Fibroblast of lung (primary cell): ENCODE data around the gene NANOG.
"Not testable (repeated sequence)": the region's sequence is repeated elsewhere in the genome, so short reads cannot be mapped to it uniquely, and the experiment has no call there.

Experiments
- EZH2 ChIP-seq: IDR thresholded peaks from 2 replicates; pipeline ENCODE4 v1.5.1; 2012; ENCODE audit warnings: low read length, control low read depth, mild to moderate bottlenecking; ENCODE audit errors: missing control alignments
- TF ChIP-seq, protein P1 (sequence below), 2 donors: IDR thresholded peaks in 1 of 2; conservative IDR thresholded peaks in 1 of 2; 1 replicate in 1 of 2; 2 replicates in 1 of 2; pipeline ENCODE4 v1.5.1; 2011 to 2012; ENCODE audit warnings: low read length in 2 of 2, control low read depth in 1 of 2, inconsistent platforms in 1 of 2, low read depth in 1 of 2, mild to moderate bottlenecking in 1 of 2

GRCh38 chr12:7798750-7799308 lies 9.6 kb downstream of the NANOG start:
- TF ChIP-seq, protein P1, sequence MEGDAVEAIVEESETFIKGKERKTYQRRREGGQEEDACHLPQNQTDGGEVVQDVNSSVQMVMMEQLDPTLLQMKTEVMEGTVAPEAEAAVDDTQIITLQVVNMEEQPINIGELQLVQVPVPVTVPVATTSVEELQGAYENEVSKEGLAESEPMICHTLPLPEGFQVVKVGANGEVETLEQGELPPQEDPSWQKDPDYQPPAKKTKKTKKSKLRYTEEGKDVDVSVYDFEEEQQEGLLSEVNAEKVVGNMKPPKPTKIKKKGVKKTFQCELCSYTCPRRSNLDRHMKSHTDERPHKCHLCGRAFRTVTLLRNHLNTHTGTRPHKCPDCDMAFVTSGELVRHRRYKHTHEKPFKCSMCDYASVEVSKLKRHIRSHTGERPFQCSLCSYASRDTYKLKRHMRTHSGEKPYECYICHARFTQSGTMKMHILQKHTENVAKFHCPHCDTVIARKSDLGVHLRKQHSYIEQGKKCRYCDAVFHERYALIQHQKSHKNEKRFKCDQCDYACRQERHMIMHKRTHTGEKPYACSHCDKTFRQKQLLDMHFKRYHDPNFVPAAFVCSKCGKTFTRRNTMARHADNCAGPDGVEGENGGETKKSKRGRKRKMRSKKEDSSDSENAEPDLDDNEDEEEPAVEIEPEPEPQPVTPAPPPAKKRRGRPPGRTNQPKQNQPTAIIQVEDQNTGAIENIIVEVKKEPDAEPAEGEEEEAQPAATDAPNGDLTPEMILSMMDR (conservative IDR thresholded peaks at IDR 0.05 in 1 of 2, IDR thresholded peaks at IDR 0.05 in 1 of 2; ENCODE audit: low read depth in 1 of 2, low read length in 2 of 2): not testable (repeated sequence)
- not testable (repeated sequence) for TF ChIP-seq EZH2
